IMR-90 (cell line): ENCODE measurements around the gene ZNF567. TPM values are rescaled to one million over a fixed set of nuclear protein-coding genes. Genes with fewer than 3 reads are reported as not detected.

ENCODE experiments used
- ATAC-seq: fragments of 200-7000 bp; cut with Tn5 transposase; 2 replicates; pipeline ENCODE4 v1.9.1; 2020; ENCODE audit warnings: low read depth, mild to moderate bottlenecking, moderate library complexity
- BruUV-seq: library from RNA; stranded (reverse); fragments of 400-500 nt; replicated peaks from 2 replicates; lab custom pipeline; 2021; lab: Mats Ljungman, UMichigan
- CTCF ChIA-PET: fragments of 300-600 bp; formaldehyde crosslinking; extraction: SDS; loops from one replicate; lab custom pipeline; 2021; ENCODE audit warnings: antibody characterized with exemption; lab: Yijun Ruan, JAX
- POLR2A ChIA-PET: fragments of 300-600 bp; sonication (Branson Sonifier 250); formaldehyde crosslinking; loops from one replicate; lab custom pipeline; 2022; ENCODE audit warnings: antibody characterized with exemption; ENCODE audit not compliant: unreplicated experiment; lab: Charles Lee
- DNase-seq: peaks from one replicate; pipeline ENCODE4 v3.0.0; 2013
- H2AFZ ChIP-seq: replicated peaks from 2 replicates; pipeline ENCODE3; 2013; ENCODE audit warnings: low read length, mild to moderate bottlenecking; ENCODE audit not compliant: poor library complexity
- H2AK5ac ChIP-seq: 2 replicates; pipeline ENCODE4 v1.6.1; 2013; ENCODE audit warnings: low read depth, low read length, inconsistent platforms
- H2AK9ac ChIP-seq: replicated peaks from 2 replicates; pipeline ENCODE3; 2013; ENCODE audit warnings: mild to moderate bottlenecking, low read depth, low read length, moderate library complexity; ENCODE audit not compliant: poor library complexity
- H2BK120ac ChIP-seq: 2 replicates; pipeline ENCODE4 v1.6.1; 2013; ENCODE audit warnings: low read depth, low read length, inconsistent platforms
- H2BK15ac ChIP-seq: 3 replicates; pipeline ENCODE4 v1.6.1; 2013; ENCODE audit warnings: low read depth, low read length, inconsistent platforms
- H2BK20ac ChIP-seq: 2 replicates; pipeline ENCODE4 v1.6.1; 2013; ENCODE audit warnings: low read depth, mild to moderate bottlenecking, inconsistent platforms, low read length, moderate library complexity
- H2BK5ac ChIP-seq: 2 replicates; pipeline ENCODE4 v1.6.1; 2013; ENCODE audit warnings: mild to moderate bottlenecking, low read depth, low read length, inconsistent platforms; ENCODE audit not compliant: poor library complexity, severe bottlenecking
- H3K14ac ChIP-seq: replicated peaks from 2 replicates; pipeline ENCODE4 v1.6.1; 2013; ENCODE audit warnings: low read depth, low read length, inconsistent platforms
- H3K18ac ChIP-seq: 2 replicates; pipeline ENCODE4 v1.6.1; 2013; ENCODE audit warnings: low read depth, low read length, control low read depth
- H3K23ac ChIP-seq: 2 replicates; pipeline ENCODE4 v1.6.1; 2013; ENCODE audit warnings: low read depth, low read length, inconsistent platforms
- H3K27ac ChIP-seq: 2 replicates; pipeline ENCODE4 v1.5.1; 2013; ENCODE audit warnings: mild to moderate bottlenecking, control low read depth, low read length; ENCODE audit not compliant: insufficient read depth
- H3K27me3 ChIP-seq: 2 replicates; pipeline ENCODE4 v1.6.1; 2013; ENCODE audit warnings: low read length; ENCODE audit not compliant: control insufficient read depth, insufficient read depth
- H3K36me3 ChIP-seq: 2 replicates; pipeline ENCODE4 v1.6.1; 2013; ENCODE audit warnings: low read length, mixed read lengths; ENCODE audit not compliant: control insufficient read depth, insufficient read depth
- H3K4ac ChIP-seq: 2 replicates; pipeline ENCODE4 v1.6.1; 2013; ENCODE audit warnings: low read depth, low read length, inconsistent platforms
- H3K4me1 ChIP-seq: 2 replicates; pipeline ENCODE4 v1.6.1; 2013; ENCODE audit warnings: low read length, mixed read lengths; ENCODE audit not compliant: control insufficient read depth, insufficient read depth
- H3K4me2 ChIP-seq: 2 replicates; pipeline ENCODE4 v1.6.1; 2013; ENCODE audit warnings: low read depth, mild to moderate bottlenecking, control low read depth, low read length, moderate library complexity
- H3K4me3 ChIP-seq: 2 replicates; pipeline ENCODE4 v1.5.1; 2013; ENCODE audit warnings: low read depth, mild to moderate bottlenecking, control low read depth, low read length, moderate library complexity; ENCODE audit not compliant: insufficient read depth
- H3K56ac ChIP-seq: 2 replicates; pipeline ENCODE4 v1.6.1; 2013; ENCODE audit warnings: low read length, inconsistent platforms; ENCODE audit not compliant: insufficient read depth; ENCODE audit errors: extremely low read depth
- H3K79me1 ChIP-seq, 2 experiments: 2 replicates each; pipeline ENCODE4 v1.6.1; 2013; ENCODE audit warnings: low read length in 2 of 2, inconsistent platforms in 1 of 2, low read depth in 1 of 2
- H3K9ac ChIP-seq: 2 replicates; pipeline ENCODE4 v1.6.1; 2013; ENCODE audit warnings: low read depth, low read length, control low read depth
- H3K9me1 ChIP-seq: 2 replicates; pipeline ENCODE4 v1.6.1; 2013; ENCODE audit warnings: low read length, inconsistent platforms; ENCODE audit not compliant: insufficient read depth
- H3K9me3 ChIP-seq: 2 replicates; pipeline ENCODE4 v1.6.1; 2013; ENCODE audit warnings: low read length; ENCODE audit not compliant: control insufficient read depth, insufficient read depth
- H4K20me1 ChIP-seq: 2 replicates; pipeline ENCODE4 v1.6.1; 2013; ENCODE audit warnings: low read length, inconsistent platforms; ENCODE audit not compliant: insufficient read depth
- H4K5ac ChIP-seq: 2 replicates; pipeline ENCODE4 v1.6.1; 2013; ENCODE audit warnings: mild to moderate bottlenecking, low read depth, low read length, control low read depth
- H4K8ac ChIP-seq, 2 experiments: 2 replicates each; pipeline ENCODE4 v1.6.1; 2013; ENCODE audit warnings: low read depth in 2 of 2, low read length in 2 of 2, control low read depth in 1 of 2, inconsistent platforms in 1 of 2
- H4K91ac ChIP-seq: 2 replicates; pipeline ENCODE4 v1.6.1; 2013; ENCODE audit warnings: low read depth, low read length, inconsistent platforms; ENCODE audit not compliant: insufficient read depth
- MAFK ChIP-seq: IDR thresholded peaks from 2 replicates; pipeline ENCODE4 v1.6.1; 2012; ENCODE audit warnings: low read depth, low read length, improper control_type of control experiment
- MXI1 ChIP-seq: IDR thresholded peaks from 2 replicates; pipeline ENCODE4 v1.6.1; 2012; ENCODE audit warnings: low read depth, mild to moderate bottlenecking, low read length, moderate library complexity, borderline replicate concordance
- RAD21 ChIP-seq: IDR thresholded peaks from 2 replicates; pipeline ENCODE4 v1.6.1; 2012; ENCODE audit warnings: low read length, improper control_type of control experiment
- RCOR1 ChIP-seq: IDR thresholded peaks from 2 replicates; pipeline ENCODE4 v1.6.1; 2012; ENCODE audit warnings: mild to moderate bottlenecking, low read length, improper control_type of control experiment; ENCODE audit not compliant: insufficient replicate concordance
- SMC3 ChIP-seq: fragments of 150-350 bp; IDR thresholded peaks from 2 replicates; pipeline ENCODE4 v1.6.1; 2016; ENCODE audit warnings: low read depth, mild to moderate bottlenecking, antibody characterized with exemption, low read length, moderate library complexity
- USF2 ChIP-seq: fragments of 150-350 bp; IDR thresholded peaks from 2 replicates; pipeline ENCODE4 v1.6.1; 2017; ENCODE audit warnings: mild to moderate bottlenecking, antibody characterized with exemption, low read length, low read depth
- WGBS, 2 experiments: methylation state at CpG; one replicate each; pipeline versions ENCODE4 v1.1.5 to v1.1.7; 2013; ENCODE audit warnings: missing lambda C conversion rate in 2 of 2; ENCODE audit not compliant: insufficient read length in 1 of 2; ENCODE audit errors: extremely low coverage in 2 of 2; 5-methylcytosine and 5-hydroxymethylcytosine counted together
- dilution Hi-C: fragments of 300-500 bp; cut with HindIII; formaldehyde crosslinking; loops from one replicate; pipeline ENCODE4 v1.14.3; 2018; ENCODE audit warnings: low sequenced_read_pairs; ENCODE audit not compliant: unreplicated experiment
- in situ Hi-C: fragments of 300-500 bp; cut with MboI; formaldehyde crosslinking; loops from 3 replicates; pipeline ENCODE4 v1.14.3; 2019; ENCODE audit warnings: low sequenced_read_pairs, inconsistent platforms, mixed read lengths
- intact Hi-C: fragments of 100-400 bp; cut with micrococcal nuclease; formaldehyde crosslinking; loops from 2 replicates; pipeline ENCODE4 v1.10.0; 2022
- polyA plus RNA-seq, 3 experiments: library from polyadenylated mRNA; depleted of rRNA; stranded (reverse); fragments of >200 nt; gene quantifications; 2 replicates each; pipeline ENCODE4 v1.2.3, GENCODE V29; 2012; ENCODE audit warnings: low replicate concordance in 1 of 3
- total RNA-seq: library from RNA; depleted of rRNA; stranded (reverse); fragments of >200 nt; gene quantifications from 2 replicates; pipeline ENCODE4 v1.2.3, GENCODE V29; 2012

Gene ZNF567
- total and polyA plus RNA-seq, 2 of the 4 experiments (the other 2 are of a cell fraction) = 3.4 to 6.1 TPM

GRCh38 chr19:36745870-36746269 is 58.5 kb downstream of the ZNF567 start:
- Histone ChIP-seq H2BK120ac (no peak overlapping the region), H2BK20ac (no peak overlapping the region), H3K27ac (no peak overlapping the region), H4K20me1 (no peaks in the 10 kb centered on the region), H4K8ac (no peak overlapping the region), H3K9me1 (no peaks in the 10 kb centered on the region), H3K27me3 (no peaks in the 10 kb centered on the region), H4K5ac (no peak overlapping the region), H3K9me3 (peaks cover 82% of the 10 kb centered on the region), H3K56ac (no peak overlapping the region), H3K14ac (no peak overlapping the region), H3K18ac (no peak overlapping the region), H3K4me2 (no peak overlapping the region), H3K4ac (no peak overlapping the region), H2BK5ac (no peak overlapping the region), H3K4me1 (no peaks in the 10 kb centered on the region), H3K4me3 (no peak overlapping the region), H2BK15ac (no peak overlapping the region), H3K23ac (no peak overlapping the region), H4K91ac (no peak overlapping the region), H3K9ac (no peak overlapping the region), H3K36me3 (peaks cover 35% of the 10 kb centered on the region), H2AK9ac (no peak overlapping the region), H2AFZ (no peak overlapping the region), H3K79me1 (peaks cover 0 to 7% of the 10 kb centered on the region in 2 experiments; a peak in 2 of 4 replicates), H2AK5ac (no peak overlapping the region)
- DNase-seq = no peak
- POLR2A ChIA-PET = no interaction called here
- CTCF ChIA-PET = no interaction called here
- no TSS peak for BruUV-seq
- intact Hi-C loops (no loop called here), in situ Hi-C loops (no loop called here), dilution Hi-C loops (no loop called here)
- WGBS, 2 experiments = no CpG with 5 or more reads among the region's 4 CpGs
- no peak for ATAC-seq
- TF ChIP-seq RAD21 (no peak), USF2 (no peak), SMC3 (no peak), MAFK (no peak), MXI1 (no peak), RCOR1 (no peak)
